HEK293 (cell line): ENCODE measurements around the gene GNA12.

ENCODE experiments used
- CTCF ChIA-PET: fragments of 350-600 bp; formaldehyde crosslinking; extraction: SDS; loops from one replicate; lab custom pipeline; 2021; ENCODE audit warnings: antibody characterized with exemption; lab: Yijun Ruan, JAX
- POLR2A ChIA-PET: fragments of 300-600 bp; formaldehyde crosslinking; extraction: SDS; loops from one replicate; lab custom pipeline; 2020; ENCODE audit warnings: antibody characterized with exemption, inconsistent platforms; lab: Yijun Ruan, JAX
- H3K27ac ChIP-seq: fragments of 200-500 bp; sonication (Bioruptor generic); 2 replicates; pipeline ENCODE4 v1.5.1; 2014; ENCODE audit warnings: low read depth, low read length, control low read depth, inconsistent platforms; ENCODE audit errors: extremely low read depth
- H3K36me3 ChIP-seq, 2 experiments: fragments of 200-500 bp in 1 of 2; sonication (Bioruptor generic) in 1 of 2; 1 replicate in 1 of 2; 2 replicates in 1 of 2; pipeline ENCODE4 v1.5.1; 2014 to 2017; ENCODE audit warnings: inconsistent platforms in 2 of 2, low read length in 2 of 2; ENCODE audit not compliant: control insufficient read depth in 2 of 2, insufficient read depth in 1 of 2
- H3K4me1 ChIP-seq: fragments of 200-500 bp; sonication (Bioruptor generic); 2 replicates; pipeline ENCODE4 v1.5.1; 2014; ENCODE audit warnings: mild to moderate bottlenecking, low read length, inconsistent platforms; ENCODE audit not compliant: control insufficient read depth, insufficient read depth
- H3K4me3 ChIP-seq: 2 replicates; pipeline ENCODE4 v1.5.1; 2011; ENCODE audit warnings: low read depth, mild to moderate bottlenecking, control low read depth, low read length, moderate library complexity
- H3K9me3 ChIP-seq: fragments of 200-500 bp; sonication (Bioruptor generic); 2 replicates; pipeline ENCODE4 v1.5.1; 2014; ENCODE audit warnings: low read depth, low read length, inconsistent platforms; ENCODE audit not compliant: control insufficient read depth, insufficient read depth
- GFI1B ChIP-seq: fragments of 450-650 bp; formaldehyde crosslinking; IDR thresholded peaks from 2 replicates; pipeline ENCODE4 v1.5.1; 2016; ENCODE audit warnings: missing biosample characterization, missing genetic modification characterization
- GLIS1 ChIP-seq: fragments of 450-650 bp; formaldehyde crosslinking; IDR thresholded peaks from 2 replicates; pipeline ENCODE4 v1.5.1; 2016; ENCODE audit warnings: missing biosample characterization, missing genetic modification characterization
- INSM2 ChIP-seq: fragments of 450-650 bp; formaldehyde crosslinking; IDR thresholded peaks from 2 replicates; pipeline ENCODE4 v1.5.1; 2016; ENCODE audit warnings: missing biosample characterization, missing genetic modification characterization
- WT1 ChIP-seq: fragments of 450-650 bp; formaldehyde crosslinking; IDR thresholded peaks from 2 replicates; pipeline ENCODE4 v1.5.1; 2016; ENCODE audit warnings: missing biosample characterization, missing genetic modification characterization
- ZBTB17 ChIP-seq: fragments of 450-650 bp; formaldehyde crosslinking; IDR thresholded peaks from 2 replicates; pipeline ENCODE4 v1.5.1; 2016; ENCODE audit warnings: missing biosample characterization, missing genetic modification characterization
- ZFP37 ChIP-seq: fragments of 450-650 bp; formaldehyde crosslinking; IDR thresholded peaks from 2 replicates; pipeline ENCODE4 v1.5.1; 2016; ENCODE audit warnings: missing biosample characterization, missing genetic modification characterization
- ZNF155 ChIP-seq: fragments of 450-650 bp; formaldehyde crosslinking; IDR thresholded peaks from 2 replicates; pipeline ENCODE4 v1.5.1; 2016; ENCODE audit warnings: missing biosample characterization, missing genetic modification characterization
- ZNF174 ChIP-seq: fragments of 450-650 bp; formaldehyde crosslinking; IDR thresholded peaks from 2 replicates; pipeline ENCODE4 v1.5.0; 2017; ENCODE audit warnings: missing biosample characterization, mild to moderate bottlenecking, missing genetic modification characterization
- ZNF175 ChIP-seq: fragments of 450-650 bp; formaldehyde crosslinking; IDR thresholded peaks from 2 replicates; pipeline ENCODE4 v1.5.1; 2016; ENCODE audit warnings: missing biosample characterization, missing genetic modification characterization
- ZNF19 ChIP-seq: fragments of 450-650 bp; formaldehyde crosslinking; IDR thresholded peaks from 2 replicates; pipeline ENCODE4; 2016; ENCODE audit warnings: missing biosample characterization, missing genetic modification characterization, low read depth
- ZNF223 ChIP-seq: fragments of 450-650 bp; formaldehyde crosslinking; IDR thresholded peaks from 2 replicates; pipeline ENCODE4 v1.5.1; 2016; ENCODE audit warnings: missing biosample characterization, missing genetic modification characterization
- ZNF239 ChIP-seq: fragments of 450-650 bp; formaldehyde crosslinking; IDR thresholded peaks from 2 replicates; pipeline ENCODE4 v1.5.1; 2016; ENCODE audit warnings: missing biosample characterization, missing genetic modification characterization
- ZNF366 ChIP-seq: fragments of 450-650 bp; formaldehyde crosslinking; conservative IDR thresholded peaks from 2 replicates; pipeline ENCODE4 v1.5.1; 2016; ENCODE audit warnings: missing biosample characterization, missing genetic modification characterization
- ZNF391 ChIP-seq: fragments of 450-650 bp; formaldehyde crosslinking; IDR thresholded peaks from 2 replicates; pipeline ENCODE4 v1.5.1; 2016; ENCODE audit warnings: low read depth, missing biosample characterization, missing genetic modification characterization, borderline replicate concordance
- ZNF394 ChIP-seq: fragments of 450-650 bp; formaldehyde crosslinking; IDR thresholded peaks from 2 replicates; pipeline ENCODE4 v1.5.1; 2016; ENCODE audit warnings: missing biosample characterization, missing genetic modification characterization, mild to moderate bottlenecking, moderate library complexity, borderline replicate concordance
- ZNF398 ChIP-seq: fragments of 450-650 bp; formaldehyde crosslinking; IDR thresholded peaks from 2 replicates; pipeline ENCODE4 v1.5.1; 2017; ENCODE audit warnings: missing biosample characterization, missing genetic modification characterization
- ZNF473 ChIP-seq: fragments of 450-650 bp; formaldehyde crosslinking; IDR thresholded peaks from 2 replicates; pipeline ENCODE4 v1.5.1; 2017; ENCODE audit warnings: missing biosample characterization, missing genetic modification characterization
- ZNF521 ChIP-seq: fragments of 450-650 bp; formaldehyde crosslinking; IDR thresholded peaks from 2 replicates; pipeline ENCODE4 v1.5.1; 2017; ENCODE audit warnings: missing biosample characterization, mild to moderate bottlenecking, missing genetic modification characterization
- ZNF530 ChIP-seq: fragments of 450-650 bp; formaldehyde crosslinking; IDR thresholded peaks from 2 replicates; pipeline ENCODE4 v1.5.1; 2016; ENCODE audit warnings: low read depth, missing biosample characterization, missing genetic modification characterization
- ZNF560 ChIP-seq: fragments of 450-650 bp; formaldehyde crosslinking; IDR thresholded peaks from 2 replicates; pipeline ENCODE4 v1.5.1; 2017; ENCODE audit warnings: missing biosample characterization, missing genetic modification characterization, borderline replicate concordance
- ZNF626 ChIP-seq: fragments of 450-650 bp; sonication (Bioruptor Pico); formaldehyde crosslinking; IDR thresholded peaks from 2 replicates; pipeline ENCODE4 v1.5.1; 2018; ENCODE audit warnings: missing biosample characterization, missing genetic modification characterization, inconsistent platforms
- ZNF670 ChIP-seq: fragments of 450-650 bp; formaldehyde crosslinking; IDR thresholded peaks from 2 replicates; pipeline ENCODE4 v1.5.1; 2016; ENCODE audit warnings: missing biosample characterization, missing genetic modification characterization, low read depth
- ZNF701 ChIP-seq: fragments of 450-650 bp; formaldehyde crosslinking; IDR thresholded peaks from 2 replicates; pipeline ENCODE4 v1.5.1; 2016; ENCODE audit warnings: missing biosample characterization, missing genetic modification characterization
- ZNF843 ChIP-seq: fragments of 450-650 bp; formaldehyde crosslinking; IDR thresholded peaks from 2 replicates; pipeline ENCODE4 v1.5.1; 2016; ENCODE audit warnings: missing biosample characterization, missing genetic modification characterization

The GNA12 gene

GRCh38 chr7:2798669-2799068 lies 45.4 kb downstream of the GNA12 start:
- POLR2A ChIA-PET, result interaction anchor here (0.6 kb wide), 1 partner anchor 1102 kb away, joined by 3 read pairs; no protein-coding TSS in a partner anchor
- Histone ChIP-seq H3K27ac (no peak overlapping the region), H3K36me3 (peaks cover 5 to 13% of the 10 kb centered on the region in 2 experiments; a peak in 2 of 3 replicates), H3K4me1 (peaks cover 15% of the 10 kb centered on the region), H3K4me3 (no peak overlapping the region), H3K9me3 (no peaks in the 10 kb centered on the region)
- TF ChIP-seq GLIS1 (tag by site-specific recombination) (no peak), ZNF560 (no peak), ZNF473 (tag by site-specific recombination) (no peak), ZBTB17 (no peak), ZNF521 (tag by site-specific recombination) (no peak), ZNF366 (tag by site-specific recombination) (no peak), ZNF670 (no peak)
- CTCF ChIA-PET, result interaction anchor here (0.5 to 1.3 kb wide), 4 partner anchors 20 to 1495 kb away, joined by 3 to 4 read pairs (median 3); no protein-coding TSS in a partner anchor

GRCh38 chr7:2796358-2797352 lies 47.5 kb downstream of the GNA12 start:
- H3K36me3 ChIP-seq, result peaks cover 9 to 29% of the 10 kb centered on the region in 2 experiments; a peak in 2 of 3 replicates
- no peaks in the 10 kb centered on the region for H3K9me3 ChIP-seq
- no peak overlapping the region for H3K27ac ChIP-seq
- H3K4me3 ChIP-seq, result no peak overlapping the region
- ChIA-PET CTCF (interaction anchor here (1.6 to 1.8 kb wide), 2 partner anchors 8 to 36 kb away, joined by 5 to 7 read pairs; no protein-coding TSS in a partner anchor), POLR2A (no interaction called here)
- peaks cover 2% of the 10 kb centered on the region; the same call in 1 of the 2 replicates for H3K4me1 ChIP-seq
- TF ChIP-seq ZNF530 (tag by site-specific recombination) (no peak), ZNF701 (tag by site-specific recombination) (no peak), ZNF174 (tag by site-specific recombination) (no peak), ZNF155 (tag by site-specific recombination) (no peak), ZNF239 (tag by site-specific recombination) (no peak), ZNF391 (tag by site-specific recombination) (no peak), ZNF843 (no peak), ZNF626 (tag by site-specific recombination) (no peak), GFI1B (tag by site-specific recombination) (no peak), ZNF398 (tag by site-specific recombination) (no peak), ZFP37 (no peak), WT1 (no peak), INSM2 (tag by site-specific recombination) (no peak), ZNF19 (no peak), ZNF394 (tag by site-specific recombination) (no peak), ZNF223 (tag by site-specific recombination) (no peak), ZNF175 (no peak)
